GM12875 (cell line): ENCODE data around the gene C2orf15.

Experiments
- H3K4me3 ChIP-seq: one replicate; pipeline ENCODE4 v1.5.1; 2011; ENCODE audit warnings: low read depth, low read length, control low read depth
- TF ChIP-seq, protein P1 (sequence below): IDR thresholded peaks from 2 replicates; pipeline ENCODE4 v1.5.1; 2011; ENCODE audit warnings: low read depth, mild to moderate bottlenecking, control low read depth, inconsistent platforms, low read length, moderate library complexity, borderline replicate concordance; ENCODE audit not compliant: insufficient read depth

The C2orf15 gene

DNA sequence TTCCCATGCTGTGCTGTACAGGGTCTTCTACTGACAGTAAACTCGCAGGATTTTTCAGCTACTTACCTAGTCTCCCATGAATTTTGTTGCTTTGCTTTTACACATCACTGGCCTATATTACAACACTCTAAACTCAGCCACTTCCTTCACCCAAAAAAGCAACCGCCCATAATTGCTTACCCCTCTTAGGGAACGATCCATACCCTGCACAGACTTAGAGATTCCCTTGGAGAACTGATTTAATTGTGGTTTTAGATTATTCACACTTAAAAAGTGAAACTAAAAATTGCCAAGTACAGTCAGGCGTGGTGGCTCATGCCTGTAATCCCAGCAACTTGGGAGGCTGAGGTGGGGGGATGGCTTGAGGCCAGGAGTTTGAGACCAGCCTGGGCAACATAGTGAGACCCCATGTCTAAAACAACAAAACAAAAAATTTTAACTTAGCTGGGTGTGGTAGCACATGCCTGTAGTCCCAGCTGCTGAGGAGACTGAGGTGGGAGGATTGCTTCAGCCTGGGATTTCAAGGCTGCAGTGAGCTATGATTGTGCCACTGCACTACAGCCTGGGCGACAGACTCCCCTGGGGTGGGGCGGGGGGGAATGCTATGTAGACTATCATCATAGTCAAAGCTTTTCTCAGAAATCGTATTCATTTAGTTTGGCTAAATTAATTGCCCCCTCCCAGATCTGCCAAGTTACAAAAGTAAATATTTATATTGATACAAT is 58.7 kb downstream of the C2orf15 start:
- TF ChIP-seq, protein P1, sequence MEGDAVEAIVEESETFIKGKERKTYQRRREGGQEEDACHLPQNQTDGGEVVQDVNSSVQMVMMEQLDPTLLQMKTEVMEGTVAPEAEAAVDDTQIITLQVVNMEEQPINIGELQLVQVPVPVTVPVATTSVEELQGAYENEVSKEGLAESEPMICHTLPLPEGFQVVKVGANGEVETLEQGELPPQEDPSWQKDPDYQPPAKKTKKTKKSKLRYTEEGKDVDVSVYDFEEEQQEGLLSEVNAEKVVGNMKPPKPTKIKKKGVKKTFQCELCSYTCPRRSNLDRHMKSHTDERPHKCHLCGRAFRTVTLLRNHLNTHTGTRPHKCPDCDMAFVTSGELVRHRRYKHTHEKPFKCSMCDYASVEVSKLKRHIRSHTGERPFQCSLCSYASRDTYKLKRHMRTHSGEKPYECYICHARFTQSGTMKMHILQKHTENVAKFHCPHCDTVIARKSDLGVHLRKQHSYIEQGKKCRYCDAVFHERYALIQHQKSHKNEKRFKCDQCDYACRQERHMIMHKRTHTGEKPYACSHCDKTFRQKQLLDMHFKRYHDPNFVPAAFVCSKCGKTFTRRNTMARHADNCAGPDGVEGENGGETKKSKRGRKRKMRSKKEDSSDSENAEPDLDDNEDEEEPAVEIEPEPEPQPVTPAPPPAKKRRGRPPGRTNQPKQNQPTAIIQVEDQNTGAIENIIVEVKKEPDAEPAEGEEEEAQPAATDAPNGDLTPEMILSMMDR = no peak
- H3K4me3 ChIP-seq = no peak overlapping the region
